Medulla oblongata (tissue), 1 donor: ENCODE results near the gene GCHFR.

Experiments used
- DNase-seq: peaks from one replicate; pipeline ENCODE4 v3.0.0-alpha.2; 2015; ENCODE audit errors: extremely low spot score

GCHFR gene

DNA sequence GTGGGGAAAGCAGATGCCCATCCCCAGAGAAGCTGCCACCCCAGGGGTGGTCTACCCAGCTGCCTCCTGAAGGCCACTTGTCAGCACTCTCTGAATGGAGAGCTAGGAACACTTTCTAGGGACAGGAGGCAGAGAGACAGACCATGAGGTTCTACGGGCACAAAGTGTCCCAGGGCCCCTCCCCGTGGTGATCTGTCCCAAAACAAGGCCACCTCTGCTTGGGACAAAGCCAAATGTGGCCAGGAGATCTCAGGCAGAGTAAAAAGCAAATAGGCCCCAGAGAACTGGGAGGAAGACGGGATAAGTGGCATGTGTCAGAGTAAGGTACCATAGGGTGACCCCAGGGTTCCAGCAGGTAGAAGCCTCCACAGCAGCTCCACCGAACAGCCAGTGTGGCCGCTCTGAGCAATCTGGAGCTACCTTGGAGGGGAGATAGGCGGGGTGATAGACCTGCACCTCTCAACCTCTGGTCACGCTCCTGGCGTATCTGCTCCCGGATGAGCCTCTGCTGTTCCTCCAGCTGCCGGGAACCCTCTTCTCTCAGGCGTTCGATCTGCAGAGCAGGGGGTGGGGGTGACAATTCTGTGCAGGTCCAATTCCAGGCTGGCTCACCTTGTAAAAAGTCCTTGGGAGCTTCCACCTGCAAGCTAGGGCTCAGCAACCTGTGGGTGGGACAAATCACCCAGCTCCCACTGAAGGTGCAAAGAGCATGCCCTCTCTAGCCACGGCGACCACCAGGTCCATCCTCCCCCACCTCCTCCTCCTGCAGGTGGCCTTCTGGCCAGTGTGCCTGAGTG is 12.1 kb downstream of the GCHFR start:
- DNase-seq: no peak

- DNase-seq: no peak
Measured at GRCh38 chr15:40776537-40777141, 12.8 kb downstream of the GCHFR start.

GRCh38 chr15:40782609-40783227 is 18.9 kb downstream of the GCHFR start:
- DNase-seq: no peak

- no peak for DNase-seq
Measured at GRCh38 chr15:40785164-40785563, 21.3 kb downstream of the GCHFR start.

- DNase-seq: no peak
Measured at GRCh38 chr15:40785814-40786213, 21.9 kb downstream of the GCHFR start.

DNA sequence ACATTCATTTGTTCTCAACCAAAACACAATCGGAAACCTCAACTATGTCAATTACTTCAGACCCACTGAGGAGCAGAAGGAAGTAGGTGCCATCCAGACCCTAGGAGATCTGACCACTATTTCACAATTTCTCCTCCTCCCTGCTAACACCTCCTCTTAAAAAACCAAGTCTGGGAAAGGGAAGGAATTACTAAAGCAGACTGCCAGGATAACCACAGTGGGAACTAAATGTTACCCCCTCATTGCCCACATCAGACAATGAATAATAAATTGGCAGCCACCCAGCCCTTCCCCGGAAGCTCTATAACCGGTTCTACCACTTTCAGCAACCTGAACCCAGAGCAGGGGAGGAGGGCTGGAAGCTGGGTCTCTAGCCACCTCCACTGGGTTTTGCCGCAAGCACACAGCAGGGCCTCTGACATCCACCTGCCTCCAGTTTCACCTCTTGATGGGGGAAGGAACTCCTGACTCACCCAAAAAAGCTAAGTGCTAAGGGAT is 23.5 kb downstream of the GCHFR start:
- DNase-seq: no peak

- no peak for DNase-seq
Measured at GRCh38 chr15:40787991-40788390, 24.1 kb downstream of the GCHFR start.

GRCh38 chr15:40789119-40789518 is 25.3 kb downstream of the GCHFR start:
- no peak for DNase-seq

DNA sequence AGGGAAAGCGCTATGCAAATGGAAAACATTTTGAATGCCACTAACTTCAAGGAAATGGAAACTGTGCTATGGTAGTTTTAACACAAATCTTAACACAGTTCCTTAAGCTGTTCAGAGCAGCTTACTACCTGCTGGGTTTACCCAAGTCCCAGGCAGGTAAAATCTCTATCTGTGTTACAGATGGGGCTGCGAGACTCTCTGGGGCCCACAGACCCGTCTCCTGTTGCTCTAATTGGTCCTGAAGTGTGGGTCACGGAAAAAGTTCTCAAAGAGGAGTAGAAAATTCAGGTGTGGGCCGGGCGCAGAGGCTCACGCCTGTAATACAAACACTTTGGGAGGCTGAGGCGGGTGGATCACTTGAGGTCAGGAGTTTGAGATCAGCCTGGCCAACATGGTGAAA is 26.1 kb downstream of the GCHFR start:
- DNase-seq: no peak

GRCh38 chr15:40790718-40791117 is 26.9 kb downstream of the GCHFR start:
- no peak for DNase-seq

DNA sequence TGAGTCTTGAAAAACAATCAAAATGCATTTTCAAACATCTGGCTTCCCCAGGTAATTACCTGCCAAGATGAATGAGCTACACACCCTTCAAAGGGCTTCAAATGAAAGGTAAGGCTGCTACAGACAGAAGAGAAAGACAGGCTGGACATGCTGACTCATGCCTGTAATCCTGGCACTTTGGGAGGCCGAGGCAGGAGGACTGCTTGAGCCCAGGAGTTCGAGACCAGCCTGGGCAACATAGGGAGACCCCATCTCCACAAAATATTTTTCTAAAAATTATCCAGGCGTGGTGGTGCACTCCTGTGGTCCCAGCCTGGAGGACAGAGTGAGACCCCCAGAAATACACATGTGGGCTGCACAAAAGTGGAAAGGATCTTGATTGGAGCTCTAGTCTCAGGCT is 28.5 kb downstream of the GCHFR start:
- no peak for DNase-seq

DNA sequence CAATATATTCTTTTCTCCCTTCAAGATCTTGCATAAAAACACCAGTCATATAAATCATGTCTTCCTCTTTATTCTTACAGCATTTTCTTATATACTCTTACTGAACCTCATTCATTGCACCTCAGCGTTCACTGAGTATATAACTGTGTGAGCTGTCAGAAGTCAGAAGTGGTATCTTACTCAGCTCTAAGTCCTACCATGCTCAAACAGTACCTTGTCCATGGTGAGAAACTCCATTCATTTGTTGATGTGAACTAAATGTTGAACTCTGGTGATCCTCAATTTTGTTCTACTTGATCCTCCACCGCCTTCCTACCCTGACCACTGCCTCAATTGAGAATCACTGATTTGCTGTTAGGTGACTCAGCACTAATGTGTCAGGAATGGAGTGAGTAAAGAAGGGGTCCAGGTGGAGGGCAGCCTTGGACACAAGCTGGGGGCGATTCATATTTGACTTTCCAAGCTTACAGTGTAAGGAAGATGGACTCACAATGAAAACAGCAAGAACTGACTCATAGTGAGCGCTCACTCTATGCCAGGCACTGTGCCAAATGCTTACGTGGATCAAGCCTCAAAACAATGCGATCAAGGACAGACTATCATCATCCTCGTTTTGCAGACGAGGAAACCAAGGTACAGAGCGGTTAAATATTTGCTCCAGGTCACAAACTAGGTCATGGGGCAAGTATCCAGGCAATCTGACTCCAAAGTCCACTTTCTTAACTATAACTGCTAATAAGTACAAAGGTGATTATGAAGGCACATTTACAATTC is 29.5 kb downstream of the GCHFR start:
- DNase-seq: no peak

- no peak for DNase-seq
Measured at GRCh38 chr15:40796041-40796440, 32.2 kb downstream of the GCHFR start.

GRCh38 chr15:40796512-40796911 is 32.6 kb downstream of the GCHFR start:
- DNase-seq: no peak

- no peak for DNase-seq
Measured at GRCh38 chr15:40799523-40799922, 35.7 kb downstream of the GCHFR start.

- no peak for DNase-seq
Measured at GRCh38 chr15:40803076-40803475, 39.2 kb downstream of the GCHFR start.

DNA sequence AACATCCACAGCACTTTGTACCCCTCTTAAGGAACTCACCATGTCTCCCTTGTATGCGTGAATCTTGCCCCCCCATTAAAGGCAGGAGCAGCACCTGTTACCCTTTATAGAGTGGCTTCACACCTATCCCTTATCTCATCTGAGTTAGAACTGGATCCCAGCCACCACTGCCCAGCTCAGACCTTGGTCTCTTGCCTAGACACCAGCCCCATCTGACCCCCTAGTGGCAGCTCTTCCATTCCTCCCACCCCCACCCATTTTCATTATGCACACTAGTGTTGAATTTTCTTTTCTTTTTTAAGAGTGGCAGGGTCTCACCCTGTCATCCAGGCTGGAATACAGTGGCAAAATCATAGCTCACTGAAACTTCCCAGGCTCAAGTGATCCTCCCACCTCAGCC is 39.8 kb downstream of the GCHFR start:
- DNase-seq: no peak

DNA sequence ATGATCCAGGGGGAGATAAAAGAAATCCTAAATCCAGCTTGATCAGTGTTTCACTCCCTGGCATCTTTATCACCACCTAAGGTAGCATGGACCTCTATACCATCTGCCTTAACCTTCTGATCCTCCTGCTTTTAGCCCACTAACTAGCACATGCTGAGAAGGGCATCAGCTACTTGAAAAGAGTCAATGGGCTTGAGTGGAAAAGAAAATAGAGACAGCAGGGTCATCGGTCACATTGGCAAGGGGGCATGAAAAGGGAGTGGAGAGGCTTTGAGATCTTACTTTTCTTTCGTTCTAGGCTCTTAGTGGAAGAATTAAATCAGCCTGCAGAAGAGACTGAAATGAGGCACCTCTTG is 42.8 kb downstream of the GCHFR start:
- no peak for DNase-seq

- peak; percentile 99 for DNase-seq
Measured at GRCh38 chr15:40807028-40807887, 43.4 kb downstream of the GCHFR start, which contains the start of the genes DNAJC17 and ZFYVE19. DNAJC17 (minus strand) TSS chr15:40807473; CDS start chr15:40807446, 27 bp downstream. ZFYVE19 (plus strand) TSS chr15:40807089; CDS start chr15:40807590, 501 bp downstream.

DNA sequence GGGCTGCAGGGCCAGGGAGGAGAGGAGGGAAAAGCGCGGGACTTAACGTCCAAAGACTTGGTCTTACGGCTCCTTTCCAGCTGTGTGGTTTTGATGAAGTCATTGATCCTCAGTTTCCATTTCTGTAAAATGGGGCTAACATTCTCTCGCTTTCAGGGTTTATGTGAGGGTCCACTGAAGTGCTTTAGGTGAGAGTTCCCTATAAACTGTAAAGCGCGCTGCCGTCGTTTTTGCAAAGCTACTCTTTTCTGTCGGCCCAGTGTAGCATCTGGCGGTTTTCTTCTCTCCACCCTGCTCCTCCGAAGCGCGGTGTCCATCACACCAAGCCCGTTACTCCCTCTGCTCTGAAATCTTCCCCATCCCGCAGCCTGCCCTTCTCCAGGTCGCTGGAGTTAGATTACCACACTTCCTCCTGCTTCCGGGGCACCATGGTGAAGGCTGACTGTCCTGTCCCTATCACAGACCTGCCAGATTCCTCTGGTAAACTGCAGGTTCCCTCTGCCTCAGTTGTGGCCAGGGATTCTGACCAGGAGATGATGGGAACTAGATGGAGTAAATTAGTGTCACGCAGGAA is 44.1 kb downstream of the GCHFR start:
- no peak for DNase-seq
